Karpas-422 (cell line): Measurements from ENCODE around the gene PRKCE. TPM values are rescaled to one million over a fixed set of nuclear protein-coding genes. Genes with fewer than 3 reads are reported as not detected.

ENCODE experiments used
- DNase-seq: peaks from one replicate; pipeline ENCODE4 v3.0.0-alpha.2; 2015
- H2AFZ ChIP-seq: fragments of 200-600 bp; sonication (generic); 2 replicates; pipeline ENCODE4 v1.6.1; 2014; ENCODE audit warnings: antibody characterized with exemption, low read length, mixed read lengths
- H3K27ac ChIP-seq: fragments of 200-600 bp; sonication (generic); 2 replicates; pipeline ENCODE4 v1.5.1; 2014; ENCODE audit warnings: mild to moderate bottlenecking, low read length, moderate library complexity
- H3K27me3 ChIP-seq: fragments of 200-600 bp; sonication (generic); 2 replicates; pipeline ENCODE4 v1.6.1; 2014; ENCODE audit warnings: low read length, mixed read lengths
- H3K36me3 ChIP-seq: fragments of 200-600 bp; sonication (generic); 2 replicates; pipeline ENCODE4 v1.6.1; 2014; ENCODE audit warnings: low read length, mixed read lengths; ENCODE audit not compliant: insufficient read depth
- H3K4me1 ChIP-seq: fragments of 200-600 bp; sonication (generic); 2 replicates; pipeline ENCODE4 v1.6.1; 2014; ENCODE audit warnings: mild to moderate bottlenecking, low read length, mixed read lengths
- H3K4me2 ChIP-seq: fragments of 200-600 bp; sonication (generic); 2 replicates; pipeline ENCODE4 v1.6.1; 2014; ENCODE audit warnings: low read length, low read depth, mild to moderate bottlenecking; ENCODE audit not compliant: poor library complexity, severe bottlenecking
- H3K4me3 ChIP-seq: fragments of 200-600 bp; sonication (generic); 2 replicates; pipeline ENCODE4 v1.5.1; 2014; ENCODE audit warnings: mild to moderate bottlenecking, antibody characterized with exemption, low read length, mixed read lengths
- H3K79me2 ChIP-seq: fragments of 200-600 bp; sonication (generic); 2 replicates; pipeline ENCODE4 v1.6.1; 2014; ENCODE audit warnings: mild to moderate bottlenecking, low read length, mixed read lengths
- H3K9ac ChIP-seq: fragments of 200-600 bp; sonication (generic); 2 replicates; pipeline ENCODE4 v1.6.0; 2014; ENCODE audit warnings: low read length
- H3K9me2 ChIP-seq: fragments of 200-600 bp; sonication (generic), shearing (Covaris generic); replicated peaks from 2 replicates; pipeline ENCODE4 v1.6.0; 2014; ENCODE audit warnings: mild to moderate bottlenecking, low read length, moderate library complexity; ENCODE audit not compliant: insufficient read depth
- H3K9me3 ChIP-seq: fragments of 300-700, 200-600 bp; sonication (generic); 2 replicates; pipeline ENCODE4 v1.6.1; 2014; ENCODE audit warnings: low read length, mixed read lengths
- H4K20me1 ChIP-seq: fragments of 200-600 bp; sonication (generic); 2 replicates; pipeline ENCODE4 v1.6.1; 2014; ENCODE audit warnings: mild to moderate bottlenecking, antibody characterized with exemption, low read length, low read depth; ENCODE audit not compliant: insufficient read depth
- total RNA-seq: library from RNA; depleted of rRNA; stranded (reverse); fragments of >200 nt; shearing (Covaris generic); gene quantifications from 2 replicates; pipeline ENCODE4 v1.2.3, GENCODE V29; 2014; ENCODE audit warnings: low replicate concordance

PRKCE gene
- total RNA-seq, 1 experiment from 2014 or later = 61.8 TPM

DNA sequence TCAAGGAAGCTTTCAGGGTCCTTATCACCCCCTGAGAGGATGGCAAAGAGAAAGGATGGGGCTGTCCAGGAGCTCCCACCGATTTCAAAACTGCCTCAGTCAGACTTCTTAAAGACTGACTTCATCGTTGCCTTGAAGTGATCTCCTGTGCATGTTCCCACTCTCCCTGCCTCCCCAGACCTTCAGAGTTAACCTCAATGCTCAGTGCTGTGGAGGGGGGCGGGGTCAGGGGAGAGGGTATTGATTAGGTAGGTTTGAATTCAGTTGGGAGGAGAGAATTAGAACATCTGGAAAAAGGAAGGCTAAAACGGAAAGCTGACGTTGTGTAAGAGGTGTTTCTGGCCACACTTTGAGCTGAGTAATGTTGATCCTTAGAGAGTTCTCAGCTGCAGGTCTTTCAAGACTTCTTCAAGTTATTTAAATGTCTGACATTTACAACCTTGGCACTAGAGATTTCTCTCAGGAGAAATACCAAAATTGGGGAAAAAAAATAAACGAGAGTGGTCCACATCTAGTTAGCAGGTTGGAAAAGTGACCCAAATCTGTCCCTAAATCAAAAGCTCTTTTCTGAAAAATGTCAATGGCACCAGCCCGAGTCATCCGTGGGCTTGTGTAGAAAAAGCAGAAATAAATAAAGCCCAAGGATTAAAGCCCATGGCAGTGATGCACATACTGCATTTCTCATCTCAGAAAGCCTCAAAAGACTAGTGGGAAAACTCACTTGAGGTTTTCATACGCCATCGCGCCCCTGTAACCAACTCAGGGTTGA is 511.0 kb downstream of the PRKCE start:
- Histone ChIP-seq H3K9ac (no peak overlapping the region), H3K27me3 (no peaks in the 10 kb centered on the region), H4K20me1 (no peaks in the 10 kb centered on the region), H3K4me1 (peaks cover 15% of the 10 kb centered on the region), H3K9me3 (no peaks in the 10 kb centered on the region), H3K4me3 (no peak overlapping the region), H2AFZ (no peak overlapping the region), H3K79me2 (no peaks in the 10 kb centered on the region), H3K9me2 (no peaks in the 10 kb centered on the region), H3K4me2 (no peak overlapping the region), H3K27ac (no peak overlapping the region), H3K36me3 (peaks cover 15% of the 10 kb centered on the region; the same call in 1 of the 2 replicates)
- DNase-seq = no peak

DNA sequence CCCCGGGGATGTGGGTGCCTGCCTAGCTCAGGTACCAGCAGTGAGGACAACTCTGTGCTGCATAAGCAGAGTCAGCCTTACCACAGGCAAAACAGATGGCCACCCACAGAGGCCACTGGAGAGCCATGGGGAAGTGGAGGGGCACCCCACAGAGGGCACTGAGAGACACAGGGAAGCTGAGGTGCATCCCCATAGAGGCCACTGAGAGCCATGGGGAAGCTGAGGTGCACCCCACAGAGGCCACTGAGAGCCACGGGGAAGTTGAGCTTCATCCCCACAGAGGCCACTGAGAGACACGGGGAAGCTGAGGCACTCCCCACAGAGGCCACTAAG is 511.6 kb downstream of the PRKCE start:
- H3K27ac ChIP-seq = no peak overlapping the region
- DNase-seq = no peak
- H3K36me3 ChIP-seq = peaks cover 11% of the 10 kb centered on the region; the same call in 1 of the 2 replicates
- no peaks in the 10 kb centered on the region for H4K20me1 ChIP-seq
- no peak overlapping the region for H3K4me3 ChIP-seq
- H3K9me2 ChIP-seq = no peaks in the 10 kb centered on the region
- H3K27me3 ChIP-seq = no peaks in the 10 kb centered on the region
- no peaks in the 10 kb centered on the region for H3K79me2 ChIP-seq
- no peak overlapping the region for H2AFZ ChIP-seq
- H3K4me2 ChIP-seq = no peak overlapping the region
- no peak overlapping the region for H3K9ac ChIP-seq
- H3K4me1 ChIP-seq = peaks cover 15% of the 10 kb centered on the region
- no peaks in the 10 kb centered on the region for H3K9me3 ChIP-seq

DNA sequence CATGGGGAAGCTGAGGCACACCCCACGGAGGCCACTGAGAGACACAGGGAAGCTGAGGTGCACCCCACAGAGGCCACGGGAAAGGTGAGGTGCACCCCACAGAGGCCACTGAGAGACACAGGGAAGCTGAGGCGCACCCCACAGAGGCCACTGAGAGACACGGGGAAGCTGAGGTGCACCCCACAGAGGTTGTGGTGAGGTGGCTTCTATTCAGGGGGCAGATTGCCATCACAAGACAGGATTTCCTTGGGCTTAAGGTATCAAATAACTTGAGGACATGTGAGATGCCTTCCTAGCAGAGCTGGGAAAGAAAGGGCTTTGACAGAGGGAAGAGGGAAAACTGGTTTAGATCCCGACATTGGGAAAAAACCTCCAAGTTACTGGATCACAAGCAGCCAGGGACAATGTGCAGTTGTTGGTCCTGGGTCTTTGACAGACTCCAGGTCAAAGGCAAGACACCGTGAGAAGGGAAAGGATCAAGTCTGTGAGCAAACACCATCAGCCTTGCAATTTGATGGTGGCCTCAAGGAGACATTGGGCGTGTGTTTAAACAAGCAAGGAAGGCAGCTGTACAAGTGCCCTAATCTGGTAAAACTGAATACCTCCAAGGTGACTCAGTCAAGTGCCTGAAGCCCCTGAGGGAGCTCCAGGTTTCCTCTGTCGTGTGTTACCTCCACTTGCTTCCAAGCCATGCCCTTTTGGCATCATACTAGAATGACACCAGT is 512.5 kb downstream of the PRKCE start:
- Histone ChIP-seq H3K4me2 (no peak overlapping the region), H3K36me3 (peaks cover 10% of the 10 kb centered on the region; the same call in 1 of the 2 replicates)

DNA sequence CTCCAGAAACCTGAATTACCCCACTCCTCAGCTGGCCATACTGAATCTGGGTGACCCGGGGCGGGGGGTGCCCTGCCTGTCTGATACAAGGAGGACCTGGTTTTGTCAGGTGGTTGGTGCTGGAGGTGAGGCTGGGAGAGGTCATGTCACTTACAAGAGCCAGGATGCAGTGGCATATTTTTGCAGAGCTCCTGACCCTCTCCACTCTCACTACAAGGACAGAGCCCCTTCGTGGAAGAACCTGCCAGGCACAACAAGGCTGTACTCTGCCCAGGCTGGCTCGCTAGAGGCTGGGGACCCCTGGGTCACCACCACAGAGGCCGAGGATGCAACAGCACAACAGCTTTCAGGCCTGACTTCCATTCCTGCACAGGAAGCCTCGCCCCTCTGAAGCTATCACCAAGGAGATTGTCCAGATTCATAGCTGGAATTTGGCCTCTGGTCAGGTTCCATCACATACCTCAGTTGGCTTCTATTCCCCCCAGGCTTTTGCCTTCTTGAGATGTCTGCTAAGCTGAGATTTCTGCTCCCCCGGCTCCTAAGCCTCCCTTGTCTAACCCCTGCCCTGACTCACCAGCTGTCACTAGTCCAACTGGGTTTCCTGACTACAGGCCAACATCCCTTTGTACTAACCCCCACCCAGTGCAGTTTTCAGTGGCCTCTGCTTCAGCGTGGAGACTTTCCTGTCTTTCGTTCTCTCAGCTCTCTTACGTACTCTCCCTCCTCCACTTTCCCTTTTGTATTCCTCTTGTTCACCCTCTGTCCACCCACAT is 513.2 kb downstream of the PRKCE start:
- Histone ChIP-seq H3K9me2 (no peaks in the 10 kb centered on the region), H3K27me3 (no peaks in the 10 kb centered on the region), H2AFZ (no peak overlapping the region), H3K4me2 (no peak overlapping the region), H4K20me1 (no peaks in the 10 kb centered on the region), H3K79me2 (no peaks in the 10 kb centered on the region), H3K27ac (no peak overlapping the region), H3K36me3 (peaks cover 5% of the 10 kb centered on the region; the same call in 1 of the 2 replicates), H3K9me3 (no peaks in the 10 kb centered on the region), H3K9ac (no peak overlapping the region), H3K4me1 (peaks cover 15% of the 10 kb centered on the region), H3K4me3 (no peak overlapping the region)
- DNase-seq = no peak

More for the DNA sequence above, 512.5 kb downstream of the PRKCE start:
- H3K9ac ChIP-seq = no peak overlapping the region
- H3K27ac ChIP-seq = no peak overlapping the region
- H3K27me3 ChIP-seq = no peaks in the 10 kb centered on the region
- H3K79me2 ChIP-seq = no peaks in the 10 kb centered on the region
- no peak overlapping the region for H3K4me3 ChIP-seq
- no peak overlapping the region for H2AFZ ChIP-seq
- H4K20me1 ChIP-seq = no peaks in the 10 kb centered on the region
- H3K4me1 ChIP-seq = peaks cover 15% of the 10 kb centered on the region
- no peaks in the 10 kb centered on the region for H3K9me3 ChIP-seq
- DNase-seq = no peak
- H3K9me2 ChIP-seq = no peaks in the 10 kb centered on the region

DNA sequence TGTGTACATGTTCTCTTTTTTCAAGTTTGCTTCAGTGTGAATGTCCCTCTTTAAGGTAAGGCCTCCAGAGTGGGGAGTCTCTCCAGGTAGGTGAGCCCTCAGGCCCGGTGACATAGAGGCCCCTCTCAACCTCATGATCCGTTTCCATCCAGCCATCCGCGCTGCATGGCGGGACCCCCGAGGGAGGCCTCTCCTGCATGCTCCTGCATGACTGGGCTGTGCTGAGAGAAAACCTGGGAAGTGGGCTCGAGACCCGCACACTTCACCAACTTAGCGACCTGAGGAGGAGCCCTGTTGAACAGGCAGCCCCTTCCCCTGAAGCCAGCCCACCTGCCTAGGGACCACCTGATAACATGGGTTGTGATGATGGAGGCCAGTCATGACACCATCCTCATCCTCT is 514.4 kb downstream of the PRKCE start:
- Histone ChIP-seq H3K27ac (no peak overlapping the region), H4K20me1 (no peaks in the 10 kb centered on the region), H3K79me2 (no peaks in the 10 kb centered on the region), H3K9me2 (no peaks in the 10 kb centered on the region), H2AFZ (no peak overlapping the region), H3K4me3 (no peak overlapping the region), H3K36me3 (no peaks in the 10 kb centered on the region), H3K27me3 (no peaks in the 10 kb centered on the region), H3K4me2 (no peak overlapping the region), H3K9me3 (no peaks in the 10 kb centered on the region), H3K9ac (no peak overlapping the region), H3K4me1 (peaks cover 5% of the 10 kb centered on the region)
- DNase-seq = no peak

DNA sequence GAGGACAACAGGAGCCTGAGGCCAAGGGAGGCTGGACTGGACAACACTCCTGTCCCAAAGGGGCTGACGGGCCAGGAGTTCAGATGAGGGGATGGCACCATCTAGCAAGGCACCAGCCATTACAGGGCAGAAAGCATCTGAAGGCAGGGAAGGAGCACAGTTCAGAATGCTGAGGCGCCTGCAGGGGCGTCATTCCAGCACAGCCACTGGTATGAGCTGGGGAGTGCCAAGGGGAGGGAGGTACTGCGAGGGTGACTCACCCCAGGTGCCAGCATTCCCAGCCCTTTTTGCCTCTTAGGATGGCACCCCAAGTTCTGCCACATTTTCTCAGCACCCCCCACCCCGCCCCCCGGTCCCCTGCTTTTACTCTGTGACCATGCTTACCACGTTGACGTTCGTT is 515.9 kb downstream of the PRKCE start:
- H2AFZ ChIP-seq = no peak overlapping the region
- no peaks in the 10 kb centered on the region for H3K27me3 ChIP-seq
- H3K79me2 ChIP-seq = no peaks in the 10 kb centered on the region
- DNase-seq = no peak
- no peak overlapping the region for H3K4me2 ChIP-seq
- no peak overlapping the region for H3K9ac ChIP-seq
- H3K9me2 ChIP-seq = no peaks in the 10 kb centered on the region
- H4K20me1 ChIP-seq = no peaks in the 10 kb centered on the region
- H3K27ac ChIP-seq = no peak overlapping the region
- no peak overlapping the region for H3K4me3 ChIP-seq
- H3K4me1 ChIP-seq = no peaks in the 10 kb centered on the region
- no peaks in the 10 kb centered on the region for H3K9me3 ChIP-seq
- no peaks in the 10 kb centered on the region for H3K36me3 ChIP-seq

DNA sequence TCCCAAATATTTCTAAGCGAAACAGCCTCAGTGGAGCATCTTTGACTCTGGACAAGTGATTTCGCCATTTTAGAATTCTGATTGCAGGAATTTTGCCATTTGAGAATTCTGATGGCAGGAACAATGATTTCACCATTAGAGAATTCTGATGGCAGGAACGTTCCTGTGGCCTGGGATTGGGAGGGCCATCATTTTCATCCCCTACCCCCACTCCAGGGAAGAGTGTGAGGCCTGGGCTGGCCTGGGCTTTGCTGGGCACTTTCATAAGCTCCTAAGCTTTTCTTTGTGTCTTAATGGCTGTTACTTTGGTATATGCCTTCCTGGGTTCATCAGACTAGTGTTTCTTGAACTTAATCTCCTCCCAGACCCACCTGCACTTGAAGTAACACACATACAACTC is 516.4 kb downstream of the PRKCE start:
- Histone ChIP-seq H3K9me2 (no peaks in the 10 kb centered on the region), H3K79me2 (no peaks in the 10 kb centered on the region), H4K20me1 (no peaks in the 10 kb centered on the region), H3K9me3 (no peaks in the 10 kb centered on the region), H3K27ac (no peak overlapping the region), H3K4me1 (no peaks in the 10 kb centered on the region), H3K4me2 (no peak overlapping the region), H3K4me3 (no peak overlapping the region), H3K9ac (no peak overlapping the region), H3K36me3 (no peaks in the 10 kb centered on the region), H2AFZ (no peak overlapping the region), H3K27me3 (no peaks in the 10 kb centered on the region)
- no peak for DNase-seq

DNA sequence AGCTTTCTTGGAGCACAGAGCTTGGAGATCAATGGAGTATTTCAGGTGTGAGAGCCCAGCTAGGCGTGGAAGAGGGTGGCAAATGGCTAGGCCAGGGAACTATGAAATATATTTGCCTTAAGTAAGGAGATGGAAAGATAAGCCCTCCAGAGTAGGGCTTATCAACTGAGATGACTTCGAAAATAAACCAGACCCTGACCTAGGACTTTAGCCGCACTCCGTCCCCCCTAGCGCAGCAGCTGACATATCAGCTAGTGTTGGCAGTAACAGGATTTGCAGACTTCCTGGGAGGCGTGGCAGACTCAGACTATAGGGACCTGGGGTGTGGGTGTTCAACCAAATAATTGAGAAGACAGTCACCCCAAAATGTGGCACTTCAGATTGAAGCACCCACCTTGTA is 518.0 kb downstream of the PRKCE start:
- H3K9me3 ChIP-seq = no peaks in the 10 kb centered on the region
- H4K20me1 ChIP-seq = no peaks in the 10 kb centered on the region
- no peaks in the 10 kb centered on the region for H3K79me2 ChIP-seq
- no peaks in the 10 kb centered on the region for H3K4me1 ChIP-seq
- H3K4me3 ChIP-seq = no peak overlapping the region
- no peak overlapping the region for H3K27ac ChIP-seq
- H3K9me2 ChIP-seq = no peaks in the 10 kb centered on the region
- H3K27me3 ChIP-seq = no peaks in the 10 kb centered on the region
- H2AFZ ChIP-seq = no peak overlapping the region
- H3K9ac ChIP-seq = no peak overlapping the region
- DNase-seq = no peak
- H3K4me2 ChIP-seq = no peak overlapping the region
- H3K36me3 ChIP-seq = no peaks in the 10 kb centered on the region
